ENCODE measurements around the gene EXOSC2.

- peak; percentile 91 for TF ChIP-seq EZH2 (IDR thresholded peaks at IDR 0.05)
- no peak for TF ChIP-seq CTCF (IDR thresholded peaks at IDR 0.05)
- peak; percentile 88 for TF ChIP-seq EZH2phosphoT487 (IDR thresholded peaks at IDR 0.05)
Observed at GRCh38 chr9:130663258-130663976, 30.2 kb upstream of the EXOSC2 start.
